Mammary epithelial cell (primary cell): ENCODE measurements around the gene CLDN4.

Experiments used
- CTCF ChIP-seq, 2 donors: IDR thresholded peaks in 1 of 2; conservative IDR thresholded peaks in 1 of 2; 2 replicates each; pipeline ENCODE4 v1.5.1; 2011 to 2012; ENCODE audit warnings: inconsistent platforms in 2 of 2, low read length in 2 of 2, mild to moderate bottlenecking in 2 of 2, control low read depth in 1 of 2, low read depth in 1 of 2; ENCODE audit not compliant: insufficient read depth in 1 of 2; ENCODE audit errors: extremely low read depth in 1 of 2
- EZH2 ChIP-seq: IDR thresholded peaks from 2 replicates; pipeline ENCODE4 v1.6.1; 2012; ENCODE audit warnings: low read length, inconsistent platforms, borderline replicate concordance

GRCh38 chr7:73834626-73835191 is 3.9 kb downstream of the CLDN4 start:
- no peak for TF ChIP-seq CTCF (conservative IDR thresholded peaks at IDR 0.05 in 1 of 2, IDR thresholded peaks at IDR 0.05 in 1 of 2; ENCODE audit: extremely low read depth in 1 of 2, insufficient read depth in 1 of 2, low read depth in 1 of 2, low read length in 2 of 2)
- TF ChIP-seq EZH2: no peak
